Mesodermal cell (in vitro differentiated cells): ENCODE data around the gene TMEM168.

Source experiments
- H3K27ac ChIP-seq: 2 replicates; pipeline ENCODE4 v1.7.0; 2013; ENCODE audit warnings: mild to moderate bottlenecking, low read depth, low read length, moderate library complexity; ENCODE audit not compliant: severe bottlenecking
- H3K36me3 ChIP-seq: 2 replicates; pipeline ENCODE4 v1.7.1; 2013; ENCODE audit warnings: mild to moderate bottlenecking, low read length, moderate library complexity; ENCODE audit not compliant: control insufficient read depth, insufficient read depth
- H3K4me1 ChIP-seq: one replicate; pipeline ENCODE4 v1.7.1; 2013; ENCODE audit warnings: mild to moderate bottlenecking, low read length; ENCODE audit not compliant: insufficient read depth, control insufficient read depth, poor library complexity, severe bottlenecking
- H3K4me3 ChIP-seq: 2 replicates; pipeline ENCODE4 v1.7.0; 2013; ENCODE audit warnings: low read length, control low read depth, mild to moderate bottlenecking; ENCODE audit not compliant: insufficient read depth, poor library complexity, severe bottlenecking; ENCODE audit errors: extremely low read depth
- H3K9me3 ChIP-seq: 2 replicates; pipeline ENCODE4 v1.7.1; 2013; ENCODE audit warnings: mild to moderate bottlenecking, low read length, moderate library complexity; ENCODE audit not compliant: control insufficient read depth
- WGBS, 2 experiments: methylation state at CpG; one replicate each; pipeline ENCODE4 v1.1.5; 2013; ENCODE audit warnings: missing lambda C conversion rate in 2 of 2; ENCODE audit not compliant: insufficient coverage in 2 of 2; 5-methylcytosine and 5-hydroxymethylcytosine counted together

TMEM168 gene

GRCh38 chr7:112715525-112715924, 74.7 kb downstream of the TMEM168 start:
- no peak overlapping the region for H3K27ac ChIP-seq
- H3K36me3 ChIP-seq, result no peaks in the 10 kb centered on the region
- no peaks in the 10 kb centered on the region for H3K4me1 ChIP-seq
- 94 to 100% methylated on average over 3 of the region's 4 CpGs for WGBS, 2 experiments
- no peak overlapping the region for H3K4me3 ChIP-seq
- H3K9me3 ChIP-seq, result no peaks in the 10 kb centered on the region

- Histone ChIP-seq H3K4me1 (no peaks in the 10 kb centered on the region), H3K36me3 (no peaks in the 10 kb centered on the region), H3K27ac (no peak overlapping the region), H3K4me3 (no peak overlapping the region), H3K9me3 (no peaks in the 10 kb centered on the region)
- 90% methylated on average over 2 of the region's 2 CpGs; no CpG with 5 or more reads in 1 of the 2 experiments for WGBS, 2 experiments
These were observed 75.3 kb downstream of the TMEM168 start for GRCh38 chr7:112714917-112715316.
